GM12864 (cell line): ENCODE results near the gene SYCE3.

Source experiments
- DNase-seq: peaks from one replicate; pipeline ENCODE4 v3.0.0-alpha.2; 2011; ENCODE audit warnings: low read depth
- H3K4me3 ChIP-seq: 2 replicates; pipeline ENCODE4 v1.5.1; 2011; ENCODE audit warnings: mild to moderate bottlenecking, low read depth, low read length, control low read depth
- CTCF ChIP-seq: IDR thresholded peaks from 2 replicates; pipeline ENCODE4 v1.5.1; 2011; ENCODE audit warnings: low read depth, mild to moderate bottlenecking, moderate library complexity, low read length, control low read depth, inconsistent platforms; ENCODE audit errors: missing control alignments

Gene SYCE3

GRCh38 chr22:50503475-50504145 lies 59.1 kb downstream of the SYCE3 start:
- DNase-seq: no peak
- peak; percentile 13 for TF ChIP-seq CTCF
- H3K4me3 ChIP-seq: no peak overlapping the region

- no peak overlapping the region for H3K4me3 ChIP-seq
- TF ChIP-seq CTCF: no peak
- DNase-seq: no peak
Measured at GRCh38 chr22:50502628-50503474, 59.9 kb downstream of the SYCE3 start.

GRCh38 chr22:50502096-50502495 lies 60.6 kb downstream of the SYCE3 start:
- no peak overlapping the region for H3K4me3 ChIP-seq
- no peak for DNase-seq
- no peak for TF ChIP-seq CTCF
